K562 (cell line): ENCODE measurements around the gene TIMM23. TPM values are rescaled to one million over a fixed set of nuclear protein-coding genes. Genes with fewer than 3 reads are reported as not detected.
A peak's percentile ranks its signal among the peaks of the same experiment; 100 is the strongest.

Experiments
- ASH1L ChIP-seq: fragments of 450-650 bp; IDR thresholded peaks from 2 replicates; pipeline ENCODE4 v1.6.1; 2018; ENCODE audit warnings: borderline replicate concordance, mild to moderate bottlenecking, low read depth; ENCODE audit not compliant: partially characterized antibody
- CEBPG ChIP-seq, 3 experiments: fragments of 200-800 bp in 1 of 3; sonication (Bioruptor generic) in 1 of 3; sonication (generic) in 1 of 3; formaldehyde crosslinking in 1 of 3; IDR thresholded peaks in 2 of 3; conservative IDR thresholded peaks in 1 of 3; 2 replicates each; pipeline versions ENCODE4 v1.6.1 to v1.8.0; 2016 to 2022; ENCODE audit warnings: missing compliant biosample characterization in 2 of 3, missing genetic modification characterization in 2 of 3, mild to moderate bottlenecking in 1 of 3, missing genetic modification reagents in 1 of 3
- E2F5 ChIP-seq: sonication (generic); formaldehyde crosslinking; IDR thresholded peaks from 2 replicates; pipeline ENCODE4 v1.8.0; 2022; ENCODE audit warnings: mild to moderate bottlenecking, missing genetic modification reagents
- HCFC1 ChIP-seq: IDR thresholded peaks from 2 replicates; pipeline ENCODE4 v1.6.1; 2012; ENCODE audit warnings: low read depth, low read length, improper control_type of control experiment
- HLTF ChIP-seq: fragments of 450-650 bp; IDR thresholded peaks from 2 replicates; pipeline ENCODE4 v1.6.1; 2016
- HNRNPH1 ChIP-seq: fragments of 200-400 bp; formaldehyde crosslinking; optimal IDR thresholded peaks from 2 replicates; pipeline ENCODE3; 2017; ENCODE audit warnings: low read depth, mild to moderate bottlenecking, low read length, moderate library complexity
- HOMEZ ChIP-seq: fragments of 250-450 bp; sonication (Bioruptor Pico); IDR thresholded peaks from 2 replicates; pipeline ENCODE4 v1.4.0; 2020; ENCODE audit warnings: mild to moderate bottlenecking, moderate library complexity
- IFI16 ChIP-seq: fragments of 250-450 bp; sonication (Bioruptor Pico); IDR thresholded peaks from 2 replicates; pipeline ENCODE4 v2.1.2; 2022; ENCODE audit warnings: mild to moderate bottlenecking, inconsistent platforms
- KLF10 ChIP-seq: fragments of 250-450 bp; sonication (Bioruptor Pico); IDR thresholded peaks from 2 replicates; pipeline ENCODE4 v1.6.1; 2021; ENCODE audit warnings: matching md5 sums
- LEF1 ChIP-seq: fragments of 450-650 bp; IDR thresholded peaks from 2 replicates; pipeline ENCODE4 v1.6.1; 2016; ENCODE audit warnings: mild to moderate bottlenecking
- MAFK ChIP-seq: IDR thresholded peaks from 2 replicates; pipeline ENCODE4 v1.6.1; 2011; ENCODE audit warnings: low read length, improper control_type of control experiment
- MITF ChIP-seq: IDR thresholded peaks from 2 replicates; pipeline ENCODE4 v1.6.1; 2014; ENCODE audit warnings: antibody characterized with exemption
- OTX1 ChIP-seq: fragments of 450-650 bp; formaldehyde crosslinking; IDR thresholded peaks from 2 replicates; pipeline ENCODE4 v1.4.0; 2022; ENCODE audit warnings: mild to moderate bottlenecking
- PPARD ChIP-seq: fragments of 250-450 bp; sonication (Bioruptor Pico); IDR thresholded peaks from 2 replicates; pipeline ENCODE4 v1.8.0; 2022; ENCODE audit warnings: inconsistent platforms, mild to moderate bottlenecking, moderate library complexity
- SMAD2 ChIP-seq: fragments of 150-350 bp; IDR thresholded peaks from 2 replicates; pipeline ENCODE4 v1.6.1; 2014; ENCODE audit warnings: low read depth, mild to moderate bottlenecking, low read length
- SREBF1 ChIP-seq: fragments of 150-350 bp; IDR thresholded peaks from 2 replicates; pipeline ENCODE4 v1.6.1; 2014; ENCODE audit warnings: antibody characterized with exemption, low read depth, low read length, borderline replicate concordance
- THRB ChIP-seq: fragments of 450-650 bp; formaldehyde crosslinking; conservative IDR thresholded peaks from 2 replicates; pipeline ENCODE4 v1.4.0; 2022; ENCODE audit warnings: mild to moderate bottlenecking, missing genetic modification characterization
- UBTF ChIP-seq, 2 experiments: IDR thresholded peaks; 2 replicates each; pipeline ENCODE4 v1.6.1; 2012; ENCODE audit warnings: improper control_type of control experiment in 2 of 2, low read depth in 2 of 2, low read length in 2 of 2, borderline replicate concordance in 1 of 2
- ZBTB1 ChIP-seq: sonication (generic); formaldehyde crosslinking; IDR thresholded peaks from 2 replicates; pipeline ENCODE4 v1.8.1; 2023; ENCODE audit warnings: missing genetic modification reagents, low read depth, mild to moderate bottlenecking, borderline replicate concordance
- ZNF830 ChIP-seq: fragments of 250-450 bp; sonication (Bioruptor Pico); IDR thresholded peaks from 2 replicates; pipeline ENCODE4 v1.5.0; 2021; ENCODE audit warnings: mild to moderate bottlenecking
- polyA plus RNA-seq, 8 experiments: library from polyadenylated mRNA; depleted of rRNA in 4 of 8; stranded (reverse) in 5 of 8; unstranded in 3 of 8; fragments of >200 nt; fragmentation: Nextera tagmentation in 2 of 8; fragmentation: Illumina TruSeq in 1 of 8; extraction: Ambion mirVana in 2 of 8; extraction: Trizol in 1 of 8; gene quantifications; 2 replicates each; pipeline versions ENCODE4 v1.2.1 to v1.2.3, GENCODE V29; 2011 to 2014; ENCODE audit warnings: inconsistent platforms in 1 of 8, missing spikeins in 1 of 8
- total RNA-seq, 7 experiments: library from RNA; depleted of rRNA in 6 of 7; stranded (reverse); fragments of >200 nt in 6 of 7; fragmentation: Illumina TruSeq in 2 of 7; extraction: Trizol in 2 of 7; gene quantifications; 2 replicates each; pipeline versions ENCODE4 v1.2.1 to v1.2.3, GENCODE V29; 2011 to 2021; ENCODE audit warnings: low replicate concordance in 1 of 7

The TIMM23 gene
- total and polyA plus RNA-seq, 9 of the 15 experiments (the other 6 are each of a cell fraction or from before 2014, with no cell fraction given), result 148 to 280 (median 183) TPM

- TF ChIP-seq PPARD (CRISPR knock-in tag) (no peak), HLTF (no peak), LEF1 (peak; percentile 18; the same call in 1 of the 2 replicates), ZBTB1 (CRISPR knock-in tag) (no peak), HOMEZ (0 out of 2 replicates have a peak, but pooled peaks have one; percentile 7), SREBF1 (no peak), E2F5 (CRISPR knock-in tag) (no peak), THRB (no peak), ZNF830 (CRISPR knock-in tag) (0 out of 2 replicates have a peak, but pooled peaks have one; percentile 31), MAFK (no peak), IFI16 (CRISPR knock-in tag) (no peak), KLF10 (CRISPR knock-in tag) (no peak), HCFC1 (no peak), MITF (peak; percentile 86; the same call in 1 of the 2 replicates), CEBPG (CRISPR knock-in tag; IDR thresholded peaks at IDR 0.05) (no peak; the same call in 1 of the 2 replicates), CEBPG (tag; conservative IDR thresholded peaks at IDR 0.05 in 1 of 2, IDR thresholded peaks at IDR 0.05 in 1 of 2) (no peak), UBTF (IDR thresholded peaks at IDR 0.05; ENCODE audit: borderline replicate concordance in 1 of 2, low read depth in 2 of 2, low read length in 2 of 2) (peak; percentile 11 to 72; a peak in 1 of 4 replicates), OTX1 (CRISPR knock-in tag) (no peak), HNRNPH1 (no peak), ASH1L (no peak), SMAD2 (no peak)
These were observed 50.9 kb downstream of the TIMM23 start (continued) for GRCh38 chr10:46022978-46023702.
